ENCODE data around the gene OR8D4.
"Not testable (repeated sequence)": the region's sequence is repeated elsewhere in the genome, so short reads cannot be mapped to it uniquely, and the experiment has no call there.

Gene OR8D4

GRCh38 chr11:123901867-123902266, at the start of gene OR8D4:
TSS of gene OR8D4 (plus strand) at chr11:123902167. CDS start at chr11:123906432, 4,265 bp downstream.
- no peak for DNase-seq (ENCODE audit: low read depth in 4 of 4, low spot score in 1 of 4)

- no peak for DNase-seq (ENCODE audit: low read depth in 4 of 4, low spot score in 1 of 4)
Observed at GRCh38 chr11:123852321-123852720, 49.6 kb upstream of the OR8D4 start.

- no peak for DNase-seq (ENCODE audit: low read depth in 4 of 4, low spot score in 1 of 4)
Observed at GRCh38 chr11:123853038-123853437, 48.9 kb upstream of the OR8D4 start.

- DNase-seq (ENCODE audit: low read depth in 4 of 4, low spot score in 1 of 4) = no peak
Observed at GRCh38 chr11:123856444-123856843, 45.5 kb upstream of the OR8D4 start.

GRCh38 chr11:123859731-123860130, 42.2 kb upstream of the OR8D4 start:
- no peak for DNase-seq (ENCODE audit: low read depth in 4 of 4, low spot score in 1 of 4)

- DNase-seq (ENCODE audit: low read depth in 4 of 4, low spot score in 1 of 4) = not testable (repeated sequence)
Observed at GRCh38 chr11:123865293-123865692, 36.7 kb upstream of the OR8D4 start.

GRCh38 chr11:123867795-123868194, 34.2 kb upstream of the OR8D4 start:
- not testable (repeated sequence) for DNase-seq (ENCODE audit: low read depth in 4 of 4, low spot score in 1 of 4)

- DNase-seq (ENCODE audit: low read depth in 4 of 4, low spot score in 1 of 4) = no peak
Observed at GRCh38 chr11:123880912-123881311, 21.1 kb upstream of the OR8D4 start.

- no peak for DNase-seq (ENCODE audit: low read depth in 4 of 4, low spot score in 1 of 4)
Observed at GRCh38 chr11:123885570-123885969, 16.4 kb upstream of the OR8D4 start, which contains the start of gene TMEM225. TSS of gene TMEM225 (minus strand) at chr11:123885670. CDS start at chr11:123885425, 245 bp downstream.

GRCh38 chr11:123892031-123892430, 9.9 kb upstream of the OR8D4 start:
- no peak for DNase-seq (ENCODE audit: low read depth in 4 of 4, low spot score in 1 of 4)

GRCh38 chr11:123899792-123900191, 2.2 kb upstream of the OR8D4 start:
- no peak for DNase-seq (ENCODE audit: low read depth in 4 of 4, low spot score in 1 of 4)

- no peak for DNase-seq (ENCODE audit: low read depth in 4 of 4, low spot score in 1 of 4)
Observed at GRCh38 chr11:123903932-123904331, 2.0 kb downstream of the OR8D4 start.

- no peak for DNase-seq (ENCODE audit: low read depth in 4 of 4, low spot score in 1 of 4)
Observed at GRCh38 chr11:123904932-123905331, 3.0 kb downstream of the OR8D4 start.

GRCh38 chr11:123905826-123906225, 3.9 kb downstream of the OR8D4 start:
- no peak for DNase-seq (ENCODE audit: low read depth in 4 of 4, low spot score in 1 of 4)

GRCh38 chr11:123920943-123921342, 19.0 kb downstream of the OR8D4 start:
- no peak for DNase-seq (ENCODE audit: low read depth in 4 of 4, low spot score in 1 of 4)

- no peak for DNase-seq (ENCODE audit: low read depth in 4 of 4, low spot score in 1 of 4)
Observed at GRCh38 chr11:123924027-123924426, 22.1 kb downstream of the OR8D4 start.

GRCh38 chr11:123939317-123939716, 37.4 kb downstream of the OR8D4 start, which contains the start of gene OR4D5:
TSS of gene OR4D5 (plus strand) at chr11:123939617. CDS start at chr11:123939617, 0 bp downstream.
- DNase-seq (ENCODE audit: low read depth in 4 of 4, low spot score in 1 of 4) = no peak

GRCh38 chr11:123942413-123942812, 40.4 kb downstream of the OR8D4 start:
- no peak for DNase-seq (ENCODE audit: low read depth in 4 of 4, low spot score in 1 of 4)

GRCh38 chr11:123943738-123944137, 41.8 kb downstream of the OR8D4 start, which contains the start of gene OR6T1:
TSS of gene OR6T1 (minus strand) at chr11:123943838. CDS start at chr11:123943838, 0 bp downstream.
- no peak for DNase-seq (ENCODE audit: low read depth in 4 of 4, low spot score in 1 of 4)

GRCh38 chr11:123945132-123945531, 43.2 kb downstream of the OR8D4 start:
- DNase-seq (ENCODE audit: low read depth in 4 of 4, low spot score in 1 of 4) = no peak

GRCh38 chr11:123956752-123957151, 54.8 kb downstream of the OR8D4 start:
- no peak for DNase-seq (ENCODE audit: low read depth in 4 of 4, low spot score in 1 of 4)
